WERI-Rb-1 (cell line): ENCODE data around the gene SF3B3.
"Not testable (repeated sequence)": the region's sequence is repeated elsewhere in the genome, so short reads cannot be mapped to it uniquely, and the experiment has no call there.

Experiments used
- DNase-seq: peaks from one replicate; pipeline ENCODE4 v3.0.0-alpha.2; 2020
- H3K27ac ChIP-seq: fragments of 250-450 bp; sonication (Bioruptor Pico); 2 replicates; pipeline ENCODE4 v1.5.1; 2020; ENCODE audit warnings: mild to moderate bottlenecking, moderate library complexity
- H3K27me3 ChIP-seq: fragments of 250-450 bp; sonication (Bioruptor Pico); 2 replicates; pipeline ENCODE4 v1.5.1; 2021; ENCODE audit warnings: mild to moderate bottlenecking, low read depth, moderate library complexity; ENCODE audit not compliant: insufficient read depth, severe bottlenecking
- H3K36me3 ChIP-seq: fragments of 250-450 bp; sonication (Bioruptor Pico); 2 replicates; pipeline ENCODE4 v1.5.1; 2020; ENCODE audit warnings: mild to moderate bottlenecking, moderate library complexity
- H3K4me3 ChIP-seq: 2 replicates; pipeline ENCODE4 v1.5.1; 2011; ENCODE audit warnings: low read depth, mild to moderate bottlenecking, control low read depth, low read length
- H3K9me3 ChIP-seq: fragments of 250-450 bp; sonication (Bioruptor Pico); 2 replicates; pipeline ENCODE4 v1.5.1; 2021; ENCODE audit warnings: mild to moderate bottlenecking, moderate library complexity; ENCODE audit not compliant: severe bottlenecking
- CTCF ChIP-seq: IDR thresholded peaks from 2 replicates; pipeline ENCODE4 v1.5.1; 2011; ENCODE audit warnings: low read depth, mild to moderate bottlenecking, control low read depth, inconsistent platforms, low read length

Gene SF3B3

GRCh38 chr16:70579648-70580630 is 56.3 kb downstream of the SF3B3 start:
- no peaks in the 10 kb centered on the region for H3K27me3 ChIP-seq
- peaks cover 5% of the 10 kb centered on the region for H3K36me3 ChIP-seq
- no peak overlapping the region for H3K27ac ChIP-seq
- H3K4me3 ChIP-seq, result no peak overlapping the region
- no peak for DNase-seq
- no peak for TF ChIP-seq CTCF
- no peaks in the 10 kb centered on the region for H3K9me3 ChIP-seq

GRCh38 chr16:70582280-70582978 is 58.8 kb downstream of the SF3B3 start:
- no peak for DNase-seq
- Histone ChIP-seq H3K4me3 (no peak overlapping the region), H3K9me3 (no peaks in the 10 kb centered on the region), H3K36me3 (no peaks in the 10 kb centered on the region), H3K27ac (no peak overlapping the region), H3K27me3 (no peaks in the 10 kb centered on the region)
- TF ChIP-seq CTCF, result peak; percentile 42; the same call in 1 of the 2 replicates

- Histone ChIP-seq H3K9me3 (no peaks in the 10 kb centered on the region), H3K36me3 (no peaks in the 10 kb centered on the region), H3K27me3 (no peaks in the 10 kb centered on the region), H3K27ac (no peak overlapping the region), H3K4me3 (no peak overlapping the region)
- no peak for TF ChIP-seq CTCF
- no peak for DNase-seq
These were observed 63.1 kb downstream of the SF3B3 start for GRCh38 chr16:70586731-70587130.

GRCh38 chr16:70588565-70588964 is 64.9 kb downstream of the SF3B3 start:
- DNase-seq, result no peak
- TF ChIP-seq CTCF, result no peak
- no peaks in the 10 kb centered on the region for H3K36me3 ChIP-seq
- H3K9me3 ChIP-seq, result no peaks in the 10 kb centered on the region
- H3K27me3 ChIP-seq, result no peaks in the 10 kb centered on the region
- H3K4me3 ChIP-seq, result no peak overlapping the region
- H3K27ac ChIP-seq, result no peak overlapping the region

- not testable (repeated sequence) for DNase-seq, H3K27ac ChIP-seq
These were observed 65.8 kb downstream of the SF3B3 start for GRCh38 chr16:70589416-70589815.

GRCh38 chr16:70589998-70590471 is 66.4 kb downstream of the SF3B3 start:
- Histone ChIP-seq H3K9me3 (no peaks in the 10 kb centered on the region), H3K27me3 (no peaks in the 10 kb centered on the region), H3K36me3 (no peaks in the 10 kb centered on the region), H3K27ac (no peak overlapping the region), H3K4me3 (no peak overlapping the region)
- TF ChIP-seq CTCF, result no peak
- peak; percentile 39 for DNase-seq

More at GRCh38 chr16:70589416-70589815, 65.8 kb downstream of the SF3B3 start:
- not testable (repeated sequence) for H3K27me3 ChIP-seq, H3K36me3 ChIP-seq, H3K9me3 ChIP-seq, H3K4me3 ChIP-seq
